GM23338 (cell line): ENCODE measurements around the gene RNH1. TPM values are rescaled to one million over a fixed set of nuclear protein-coding genes. Genes with fewer than 3 reads are reported as not detected.

ENCODE experiments used
- ATAC-seq: fragments of 200-7000 bp; cut with Tn5 transposase; 3 replicates; pipeline ENCODE4 v1.9.1; 2020
- DNase-seq: peaks from one replicate; pipeline ENCODE4 v3.0.0-alpha.2; 2015; ENCODE audit warnings: low spot score
- H2AFZ ChIP-seq: fragments of 200-600 bp; sonication (generic); 2 replicates; pipeline ENCODE4 v1.8.0; 2016; ENCODE audit warnings: antibody characterized with exemption, mild to moderate bottlenecking, moderate library complexity
- H3F3A ChIP-seq: fragments of 200-600 bp; sonication (generic); replicated peaks from 2 replicates; pipeline ENCODE4 v1.8.0; 2017; ENCODE audit warnings: antibody characterized with exemption, mixed run types, low read depth
- H3K27ac ChIP-seq: fragments of 200-600 bp; sonication (generic); 2 replicates; pipeline ENCODE4 v1.6.1; 2016; ENCODE audit warnings: low read depth
- H3K27me3 ChIP-seq: fragments of 200-600 bp; sonication (generic); 2 replicates; pipeline ENCODE4 v1.8.0; 2016; ENCODE audit warnings: mild to moderate bottlenecking, mixed run types, moderate library complexity; ENCODE audit not compliant: insufficient read depth
- H3K36me3 ChIP-seq: fragments of 200-600 bp; sonication (generic); 2 replicates; pipeline ENCODE4 v1.8.0; 2016; ENCODE audit warnings: mild to moderate bottlenecking; ENCODE audit not compliant: insufficient read depth
- H3K4me1 ChIP-seq: fragments of 200-600 bp; sonication (generic); 2 replicates; pipeline ENCODE4 v1.8.0; 2016; ENCODE audit warnings: mild to moderate bottlenecking, moderate library complexity; ENCODE audit not compliant: insufficient read depth
- H3K4me2 ChIP-seq: fragments of 200-600 bp; sonication (generic); 2 replicates; pipeline ENCODE4 v1.7.1; 2017; ENCODE audit warnings: mixed run types
- H3K4me3 ChIP-seq: fragments of 200-600 bp; sonication (generic); 2 replicates; pipeline ENCODE4 v1.6.1; 2016; ENCODE audit warnings: mixed run types
- H3K79me2 ChIP-seq: fragments of 200-600 bp; sonication (generic); replicated peaks from 2 replicates; pipeline ENCODE4 v1.8.0; 2017; ENCODE audit warnings: mild to moderate bottlenecking; ENCODE audit not compliant: insufficient read depth
- H3K9me2 ChIP-seq: fragments of 200-600 bp; sonication (generic); 2 replicates; pipeline ENCODE4 v1.8.0; 2017; ENCODE audit not compliant: insufficient read depth
- H4K20me1 ChIP-seq: fragments of 200-600 bp; sonication (generic); replicated peaks from 2 replicates; pipeline ENCODE4 v1.8.0; 2017; ENCODE audit warnings: mild to moderate bottlenecking; ENCODE audit not compliant: insufficient read depth
- H3K27ac Mint-ChIP-seq: 2 replicates; pipeline ENCODE4 v1.8.0; 2020; ENCODE audit warnings: inconsistent platforms, mild to moderate bottlenecking, moderate library complexity, mixed read lengths
- H3K27me3 Mint-ChIP-seq: 3 replicates; pipeline ENCODE4 v1.8.0; 2022; ENCODE audit warnings: low read depth, mild to moderate bottlenecking, moderate library complexity, mixed read lengths, inconsistent platforms; ENCODE audit not compliant: insufficient read depth, poor library complexity
- H3K36me3 Mint-ChIP-seq: 3 replicates; pipeline ENCODE4 v1.8.0; 2021; ENCODE audit warnings: low read depth, mild to moderate bottlenecking, inconsistent platforms, moderate library complexity, mixed read lengths
- H3K4me1 Mint-ChIP-seq: 3 replicates; pipeline ENCODE4 v1.8.0; 2020; ENCODE audit warnings: mild to moderate bottlenecking, inconsistent platforms, mixed read lengths
- H3K4me3 Mint-ChIP-seq: 3 replicates; pipeline ENCODE4 v1.8.0; 2021; ENCODE audit warnings: moderate library complexity, mild to moderate bottlenecking, inconsistent platforms, mixed read lengths
- H3K9me3 Mint-ChIP-seq: 3 replicates; pipeline ENCODE4 v1.8.0; 2020; ENCODE audit warnings: moderate library complexity, mild to moderate bottlenecking, inconsistent platforms, mixed read lengths
- CREB1 ChIP-seq: fragments of 250-450 bp; sonication (Bioruptor Pico); IDR thresholded peaks from 2 replicates; pipeline ENCODE4 v1.5.0; 2020; ENCODE audit warnings: low read depth, mild to moderate bottlenecking, moderate library complexity
- EZH2 ChIP-seq: fragments of 200-600 bp; sonication (generic); IDR thresholded peaks from one replicate; pipeline ENCODE4 v1.8.0; 2017; ENCODE audit warnings: antibody characterized with exemption, mild to moderate bottlenecking, low read depth; ENCODE audit not compliant: unreplicated experiment
- EZH2phosphoT487 ChIP-seq: fragments of 200-600 bp; sonication (generic); IDR thresholded peaks from one replicate; pipeline ENCODE4 v1.8.1; 2018; ENCODE audit warnings: antibody characterized with exemption; ENCODE audit not compliant: unreplicated experiment
- NANOG ChIP-seq: IDR thresholded peaks from 2 replicates; pipeline ENCODE4 v1.6.1; 2016; ENCODE audit warnings: antibody characterized with exemption, borderline replicate concordance
- STAT1 ChIP-seq: IDR thresholded peaks from one replicate; pipeline ENCODE4 v1.6.1; 2016; ENCODE audit warnings: antibody characterized with exemption; ENCODE audit not compliant: unreplicated experiment
- ZNF114 ChIP-seq: fragments of 250-450 bp; sonication (Bioruptor Pico); IDR thresholded peaks from 2 replicates; pipeline ENCODE4 v1.5.0; 2020; ENCODE audit warnings: mild to moderate bottlenecking, moderate library complexity
- ZNF331 ChIP-seq: fragments of 250-450 bp; sonication (Bioruptor Pico); IDR thresholded peaks from 2 replicates; pipeline ENCODE4 v1.5.0; 2020; ENCODE audit warnings: low read depth, mild to moderate bottlenecking, moderate library complexity
- ZNF462 ChIP-seq: fragments of 250-450 bp; sonication (Bioruptor Pico); IDR thresholded peaks from 2 replicates; pipeline ENCODE4 v1.5.0; 2020; ENCODE audit warnings: mild to moderate bottlenecking, moderate library complexity
- polyA plus RNA-seq: library from polyadenylated mRNA; unstranded; fragments of >200 nt; fragmentation: Nextera tagmentation; extraction: Ambion mirVana; gene quantifications from 2 replicates; pipeline ENCODE4 v1.2.1, GENCODE V29; 2016
- total RNA-seq: library from RNA; depleted of rRNA; stranded (reverse); fragments of >200 nt; shearing (Covaris generic); gene quantifications from 2 replicates; pipeline ENCODE4 v1.2.3, GENCODE V29; 2014
- TF ChIP-seq, protein P1 (sequence below), 2 experiments: fragments of 200-600 bp in 1 of 2; sonication (generic) in 1 of 2; conservative IDR thresholded peaks; 2 replicates each; pipeline versions ENCODE4 v1.5.1 to v1.6.1; 2016 to 2017; ENCODE audit warnings: antibody characterized with exemption in 2 of 2, low read depth in 2 of 2, mild to moderate bottlenecking in 2 of 2, moderate library complexity in 1 of 2
- TF ChIP-seq, protein P2 (sequence below): IDR thresholded peaks from one replicate; pipeline ENCODE4 v1.6.1; 2018; ENCODE audit warnings: antibody characterized with exemption; ENCODE audit not compliant: unreplicated experiment

The RNH1 gene
- total and polyA plus RNA-seq, 2 experiments from 2014 or later: 33.3 to 56.3 TPM

- H3K27ac ChIP-seq: no peak overlapping the region
- H3K79me2 ChIP-seq: peaks cover 20% of the 10 kb centered on the region
- H3K4me3 ChIP-seq: no peak overlapping the region
- no peak for TF ChIP-seq ZNF462
- TF ChIP-seq ZNF331: no peak
- TF ChIP-seq, protein P1, sequence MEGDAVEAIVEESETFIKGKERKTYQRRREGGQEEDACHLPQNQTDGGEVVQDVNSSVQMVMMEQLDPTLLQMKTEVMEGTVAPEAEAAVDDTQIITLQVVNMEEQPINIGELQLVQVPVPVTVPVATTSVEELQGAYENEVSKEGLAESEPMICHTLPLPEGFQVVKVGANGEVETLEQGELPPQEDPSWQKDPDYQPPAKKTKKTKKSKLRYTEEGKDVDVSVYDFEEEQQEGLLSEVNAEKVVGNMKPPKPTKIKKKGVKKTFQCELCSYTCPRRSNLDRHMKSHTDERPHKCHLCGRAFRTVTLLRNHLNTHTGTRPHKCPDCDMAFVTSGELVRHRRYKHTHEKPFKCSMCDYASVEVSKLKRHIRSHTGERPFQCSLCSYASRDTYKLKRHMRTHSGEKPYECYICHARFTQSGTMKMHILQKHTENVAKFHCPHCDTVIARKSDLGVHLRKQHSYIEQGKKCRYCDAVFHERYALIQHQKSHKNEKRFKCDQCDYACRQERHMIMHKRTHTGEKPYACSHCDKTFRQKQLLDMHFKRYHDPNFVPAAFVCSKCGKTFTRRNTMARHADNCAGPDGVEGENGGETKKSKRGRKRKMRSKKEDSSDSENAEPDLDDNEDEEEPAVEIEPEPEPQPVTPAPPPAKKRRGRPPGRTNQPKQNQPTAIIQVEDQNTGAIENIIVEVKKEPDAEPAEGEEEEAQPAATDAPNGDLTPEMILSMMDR (conservative IDR thresholded peaks at IDR 0.05; ENCODE audit: low read depth in 2 of 2): no peak
- TF ChIP-seq EZH2phosphoT487: no peak
- no peak for TF ChIP-seq ZNF114 (CRISPR knock-in tag)
- no peak for TF ChIP-seq NANOG
- TF ChIP-seq STAT1: no peak
- TF ChIP-seq, protein P2, sequence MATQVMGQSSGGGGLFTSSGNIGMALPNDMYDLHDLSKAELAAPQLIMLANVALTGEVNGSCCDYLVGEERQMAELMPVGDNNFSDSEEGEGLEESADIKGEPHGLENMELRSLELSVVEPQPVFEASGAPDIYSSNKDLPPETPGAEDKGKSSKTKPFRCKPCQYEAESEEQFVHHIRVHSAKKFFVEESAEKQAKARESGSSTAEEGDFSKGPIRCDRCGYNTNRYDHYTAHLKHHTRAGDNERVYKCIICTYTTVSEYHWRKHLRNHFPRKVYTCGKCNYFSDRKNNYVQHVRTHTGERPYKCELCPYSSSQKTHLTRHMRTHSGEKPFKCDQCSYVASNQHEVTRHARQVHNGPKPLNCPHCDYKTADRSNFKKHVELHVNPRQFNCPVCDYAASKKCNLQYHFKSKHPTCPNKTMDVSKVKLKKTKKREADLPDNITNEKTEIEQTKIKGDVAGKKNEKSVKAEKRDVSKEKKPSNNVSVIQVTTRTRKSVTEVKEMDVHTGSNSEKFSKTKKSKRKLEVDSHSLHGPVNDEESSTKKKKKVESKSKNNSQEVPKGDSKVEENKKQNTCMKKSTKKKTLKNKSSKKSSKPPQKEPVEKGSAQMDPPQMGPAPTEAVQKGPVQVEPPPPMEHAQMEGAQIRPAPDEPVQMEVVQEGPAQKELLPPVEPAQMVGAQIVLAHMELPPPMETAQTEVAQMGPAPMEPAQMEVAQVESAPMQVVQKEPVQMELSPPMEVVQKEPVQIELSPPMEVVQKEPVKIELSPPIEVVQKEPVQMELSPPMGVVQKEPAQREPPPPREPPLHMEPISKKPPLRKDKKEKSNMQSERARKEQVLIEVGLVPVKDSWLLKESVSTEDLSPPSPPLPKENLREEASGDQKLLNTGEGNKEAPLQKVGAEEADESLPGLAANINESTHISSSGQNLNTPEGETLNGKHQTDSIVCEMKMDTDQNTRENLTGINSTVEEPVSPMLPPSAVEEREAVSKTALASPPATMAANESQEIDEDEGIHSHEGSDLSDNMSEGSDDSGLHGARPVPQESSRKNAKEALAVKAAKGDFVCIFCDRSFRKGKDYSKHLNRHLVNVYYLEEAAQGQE: no peak
- TF ChIP-seq CREB1 (CRISPR knock-in tag): no peak
- no peak for TF ChIP-seq EZH2
- Mint-ChIP-seq H3K9me3 (no peaks in the 10 kb centered on the region), H3K27ac (no peak overlapping the region; the same call in 1 of the 2 replicates), H3K4me3 (no peak overlapping the region), H3K4me1 (peaks cover 21% of the 10 kb centered on the region), H3K36me3 (peaks cover 17% of the 10 kb centered on the region), H3K27me3 (peaks cover 5% of the 10 kb centered on the region)
- H3K27me3 ChIP-seq: no peaks in the 10 kb centered on the region
- no peaks in the 10 kb centered on the region for H3K9me2 ChIP-seq
- H3K4me1 ChIP-seq: peaks cover 10% of the 10 kb centered on the region
- H4K20me1 ChIP-seq: peaks cover 3% of the 10 kb centered on the region
- H3F3A ChIP-seq: no peaks in the 10 kb centered on the region
- no peaks in the 10 kb centered on the region for H3K36me3 ChIP-seq
- no peak overlapping the region for H3K4me2 ChIP-seq
- no peak for DNase-seq
- no peak for ATAC-seq
- no peak overlapping the region for H2AFZ ChIP-seq
Measured at GRCh38 chr11:464316-464715, 42.7 kb downstream of the RNH1 start.
